Natural killer cell treated with Interleukin-12 subunit alpha and Interleukin-12 subunit beta and Interleukin-15 and Interleukin-18, amount 100 ng/mL, for 72 hours (primary cell): ENCODE results near the gene MARCHF5. TPM values are rescaled to one million over a fixed set of nuclear protein-coding genes. Genes with fewer than 3 reads are reported as not detected.
A peak's percentile ranks its signal among the peaks of the same experiment; 100 is the strongest.

Experiments used
- ATAC-seq, 2 donors: fragments of 150-1000 bp; cut with Tn5 transposase in 1 of 2; sonication (Bioruptor Pico), chemical (Tn5 transposase) in 1 of 2; 2 replicates each; pipeline ENCODE4 v1.10.0; 2021
- DNase-seq: peaks from one replicate; pipeline ENCODE4 v3.0.0; 2022; ENCODE audit warnings: low spot score
- H3K27ac Mint-ChIP-seq, 2 donors: 1 replicate in 1 of 2; 2 replicates in 1 of 2; pipeline ENCODE4 v1.8.0; 2022; ENCODE audit warnings: mixed read lengths in 2 of 2, mild to moderate bottlenecking in 1 of 2, moderate library complexity in 1 of 2
- H3K27me3 Mint-ChIP-seq, 2 donors: 1 replicate in 1 of 2; 2 replicates in 1 of 2; pipeline ENCODE4 v1.8.0; 2022; ENCODE audit warnings: mixed read lengths in 2 of 2
- H3K36me3 Mint-ChIP-seq: one replicate; pipeline ENCODE4 v1.8.0; 2022; ENCODE audit warnings: mixed read lengths
- H3K4me1 Mint-ChIP-seq, 2 donors: 1 replicate in 1 of 2; 2 replicates in 1 of 2; pipeline ENCODE4 v1.8.0; 2022; ENCODE audit warnings: low read depth in 2 of 2, mixed read lengths in 2 of 2, mild to moderate bottlenecking in 1 of 2
- H3K4me3 Mint-ChIP-seq: one replicate; pipeline ENCODE4 v1.8.0; 2022; ENCODE audit warnings: mixed read lengths
- H3K9me3 Mint-ChIP-seq: 2 replicates; pipeline ENCODE4 v1.8.0; 2022; ENCODE audit warnings: mixed read lengths
- total RNA-seq, 2 donors: library from RNA; stranded (reverse); gene quantifications; one replicate each; pipeline ENCODE4 v1.2.3, GENCODE V29; 2022

MARCHF5 gene
- total RNA-seq, result 10 to 100 TPM; 26.5 to 32.0 TPM

GRCh38 chr10:92290837-92291615 lies at the start of gene MARCHF5, which contains the start of gene CPEB3:
TSS of gene MARCHF5 (plus strand) at chr10:92291167. CDS start at chr10:92291495, 328 bp downstream.
TSS of gene CPEB3 (minus strand) at chr10:92291078. CDS start at chr10:92240350, 50,728 bp downstream.
- no peaks in the 10 kb centered on the region for H3K36me3 Mint-ChIP-seq
- H3K27me3 Mint-ChIP-seq, result no peaks in the 10 kb centered on the region
- peak within 1 kb of the TSS; percentile 93 for H3K4me3 Mint-ChIP-seq
- peak within 1 kb of the TSS; percentile 76 to 89 for H3K27ac Mint-ChIP-seq
- no peaks in the 10 kb centered on the region for H3K9me3 Mint-ChIP-seq
- peaks cover 13 to 22% of the 10 kb centered on the region in 2 donors for H3K4me1 Mint-ChIP-seq
- peak; percentile 99 for ATAC-seq
- DNase-seq, result peak; percentile 97

DNA sequence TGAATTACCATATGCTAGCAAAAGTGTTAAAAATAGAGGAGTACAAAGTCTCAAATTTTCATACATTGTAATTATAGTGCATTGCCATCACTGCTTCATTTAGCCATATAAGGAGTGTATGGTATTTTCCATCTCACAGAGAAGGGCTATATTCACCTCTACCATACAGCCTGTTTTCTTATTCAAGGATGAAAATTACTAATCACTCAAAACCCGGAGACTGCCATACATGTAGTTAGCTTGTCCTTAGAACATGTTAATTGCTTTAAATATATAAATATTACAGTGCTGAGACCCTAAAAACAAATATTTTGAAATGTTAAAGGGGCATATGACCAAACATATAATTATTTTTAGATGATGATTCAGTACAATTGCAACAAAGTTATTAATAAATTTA lies 49.5 kb upstream of the MARCHF5 start:
- DNase-seq, result no peak
- Mint-ChIP-seq H3K4me3 (peak overlapping the region; percentile 95), H3K27ac (no peak overlapping the region), H3K27me3 (peaks cover 0 to 2% of the 10 kb centered on the region in 2 donors), H3K9me3 (no peaks in the 10 kb centered on the region), H3K4me1 (peaks cover 38 to 54% of the 10 kb centered on the region in 2 donors), H3K36me3 (peaks cover 13% of the 10 kb centered on the region)
- no peak for ATAC-seq

- H3K36me3 Mint-ChIP-seq, result peaks cover 13% of the 10 kb centered on the region
- DNase-seq, result no peak
- H3K27me3 Mint-ChIP-seq, result peaks cover 0 to 2% of the 10 kb centered on the region in 2 donors
- no peak for ATAC-seq
- H3K4me3 Mint-ChIP-seq, result peak overlapping the region; percentile 71
- H3K9me3 Mint-ChIP-seq, result no peaks in the 10 kb centered on the region
- H3K27ac Mint-ChIP-seq, result peak overlapping the region in 1 of 2 donors; percentile 67
- H3K4me1 Mint-ChIP-seq, result peaks cover 34 to 50% of the 10 kb centered on the region in 2 donors
These were observed 48.6 kb upstream of the MARCHF5 start for GRCh38 chr10:92242380-92242779.

DNA sequence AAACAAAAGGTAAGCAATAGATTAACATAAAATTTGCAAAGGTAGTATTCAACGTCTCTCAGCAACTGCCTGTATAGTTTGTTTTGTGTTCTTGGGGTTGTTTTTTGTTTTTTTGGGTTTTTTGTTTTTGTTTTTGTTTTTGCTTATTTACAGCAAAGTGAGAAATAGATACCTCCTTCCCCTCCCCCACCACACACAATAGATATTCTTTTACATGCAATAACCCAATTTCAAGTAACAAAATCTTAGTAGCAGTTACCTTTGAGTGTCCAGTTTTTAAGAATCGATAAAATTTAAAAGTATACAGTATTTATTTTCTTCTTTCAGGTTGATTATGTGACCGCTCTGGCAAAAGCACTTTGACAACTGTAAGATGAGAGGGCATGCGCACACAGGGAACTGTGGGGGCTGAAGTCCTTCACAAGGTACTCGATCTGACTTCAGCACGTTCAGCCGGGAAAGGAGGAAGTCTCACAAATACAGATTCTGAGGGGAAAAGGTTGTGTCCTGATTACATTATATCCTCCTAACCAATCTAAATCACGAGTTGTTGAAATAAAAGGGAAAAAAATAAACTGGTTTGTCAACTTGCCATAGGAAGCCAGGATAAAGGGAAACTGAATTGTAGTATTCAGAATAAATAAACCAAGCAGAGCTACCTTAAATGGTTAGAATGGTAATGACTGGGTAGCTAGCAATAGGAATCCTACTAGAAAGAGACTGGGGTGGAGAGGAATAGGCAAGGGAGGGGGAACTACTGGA lies 47.9 kb upstream of the MARCHF5 start:
- H3K36me3 Mint-ChIP-seq, result peaks cover 10% of the 10 kb centered on the region
- peaks cover 31 to 43% of the 10 kb centered on the region in 2 donors for H3K4me1 Mint-ChIP-seq
- H3K9me3 Mint-ChIP-seq, result no peaks in the 10 kb centered on the region
- DNase-seq (peak; percentile 62), ATAC-seq (no peak)
- H3K27ac Mint-ChIP-seq, result peak overlapping the region; percentile 22 to 78
- H3K27me3 Mint-ChIP-seq, result peaks cover 0 to 2% of the 10 kb centered on the region in 2 donors
- H3K4me3 Mint-ChIP-seq, result peak overlapping the region; percentile 71

- Mint-ChIP-seq H3K27ac (no peak overlapping the region), H3K4me3 (no peak overlapping the region), H3K36me3 (no peaks in the 10 kb centered on the region), H3K27me3 (no peaks in the 10 kb centered on the region), H3K9me3 (no peaks in the 10 kb centered on the region), H3K4me1 (peaks cover 17 to 31% of the 10 kb centered on the region in 2 donors)
- no peak for ATAC-seq
- DNase-seq, result no peak
These were observed 46.2 kb upstream of the MARCHF5 start for GRCh38 chr10:92244796-92245195.

DNA sequence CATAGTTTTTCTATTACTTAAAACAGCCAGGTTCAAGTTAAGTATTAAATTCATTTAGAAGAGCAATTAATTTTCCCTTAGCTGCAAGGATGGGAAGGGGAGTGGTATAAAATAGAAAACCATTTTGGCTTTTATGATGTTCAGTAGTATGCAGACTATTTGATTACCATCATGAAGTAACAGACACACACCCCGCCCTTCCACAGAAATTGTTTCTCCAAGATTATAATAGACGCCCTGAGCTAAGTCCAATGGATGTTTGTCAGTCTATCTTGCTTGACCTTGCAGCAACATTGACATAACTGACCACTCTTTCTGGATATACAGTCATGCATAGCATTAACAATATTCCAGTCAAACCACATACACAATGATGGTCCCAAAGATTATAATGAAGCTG lies 42.4 kb upstream of the MARCHF5 start:
- H3K4me1 Mint-ChIP-seq, result peaks cover under 1% of the 10 kb centered on the region in 2 donors
- H3K9me3 Mint-ChIP-seq, result no peaks in the 10 kb centered on the region
- DNase-seq (no peak), ATAC-seq (no peak)
- H3K27ac Mint-ChIP-seq, result no peak overlapping the region
- no peak overlapping the region for H3K4me3 Mint-ChIP-seq
- H3K36me3 Mint-ChIP-seq, result no peaks in the 10 kb centered on the region
- no peaks in the 10 kb centered on the region for H3K27me3 Mint-ChIP-seq

- Mint-ChIP-seq H3K9me3 (no peaks in the 10 kb centered on the region), H3K36me3 (no peaks in the 10 kb centered on the region), H3K27ac (no peak overlapping the region), H3K4me1 (peaks cover 6 to 12% of the 10 kb centered on the region in 2 donors), H3K4me3 (no peak overlapping the region), H3K27me3 (no peaks in the 10 kb centered on the region)
- DNase-seq (no peak), ATAC-seq (no peak)
These were observed 27.6 kb upstream of the MARCHF5 start for GRCh38 chr10:92263396-92263795.

- no peaks in the 10 kb centered on the region for H3K27me3 Mint-ChIP-seq
- H3K36me3 Mint-ChIP-seq, result no peaks in the 10 kb centered on the region
- H3K27ac Mint-ChIP-seq, result no peak overlapping the region
- H3K4me3 Mint-ChIP-seq, result no peak overlapping the region
- no peak for DNase-seq
- no peaks in the 10 kb centered on the region for H3K9me3 Mint-ChIP-seq
- ATAC-seq, result no peak
- H3K4me1 Mint-ChIP-seq, result peaks cover 6 to 12% of the 10 kb centered on the region in 2 donors
These were observed 26.7 kb upstream of the MARCHF5 start for GRCh38 chr10:92264249-92264648.

- Mint-ChIP-seq H3K36me3 (no peaks in the 10 kb centered on the region), H3K27ac (no peak overlapping the region), H3K27me3 (no peaks in the 10 kb centered on the region), H3K4me3 (no peak overlapping the region), H3K4me1 (peaks cover 10 to 12% of the 10 kb centered on the region in 2 donors), H3K9me3 (no peaks in the 10 kb centered on the region)
- ATAC-seq (no peak), DNase-seq (no peak)
These were observed 25.2 kb upstream of the MARCHF5 start for GRCh38 chr10:92265687-92266258.

DNA sequence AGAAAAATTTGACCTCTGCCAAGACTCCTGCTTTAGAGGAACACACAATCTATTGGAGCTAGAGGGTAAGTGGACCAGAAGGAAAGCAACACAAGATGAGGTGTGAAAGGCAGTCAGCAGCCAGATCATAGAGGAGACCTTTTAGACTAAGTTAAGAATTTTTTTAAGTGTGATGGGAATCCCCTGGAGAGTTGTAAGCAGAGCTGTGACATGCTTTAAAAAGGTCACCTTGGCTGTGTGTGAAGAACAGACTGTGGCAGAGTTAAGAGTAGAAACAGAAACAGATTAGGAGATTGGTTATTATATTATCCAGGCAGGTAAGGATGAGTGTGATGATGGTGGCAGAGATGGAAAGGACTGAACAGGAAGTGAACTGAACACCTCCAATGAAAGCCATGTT lies 23.6 kb upstream of the MARCHF5 start:
- Mint-ChIP-seq H3K4me1 (peaks cover 10 to 12% of the 10 kb centered on the region in 2 donors), H3K36me3 (no peaks in the 10 kb centered on the region), H3K9me3 (no peaks in the 10 kb centered on the region), H3K4me3 (no peak overlapping the region), H3K27ac (peak overlapping the region in 1 of 2 donors; percentile 19), H3K27me3 (no peaks in the 10 kb centered on the region)
- no peak for DNase-seq
- ATAC-seq, result no peak

DNA sequence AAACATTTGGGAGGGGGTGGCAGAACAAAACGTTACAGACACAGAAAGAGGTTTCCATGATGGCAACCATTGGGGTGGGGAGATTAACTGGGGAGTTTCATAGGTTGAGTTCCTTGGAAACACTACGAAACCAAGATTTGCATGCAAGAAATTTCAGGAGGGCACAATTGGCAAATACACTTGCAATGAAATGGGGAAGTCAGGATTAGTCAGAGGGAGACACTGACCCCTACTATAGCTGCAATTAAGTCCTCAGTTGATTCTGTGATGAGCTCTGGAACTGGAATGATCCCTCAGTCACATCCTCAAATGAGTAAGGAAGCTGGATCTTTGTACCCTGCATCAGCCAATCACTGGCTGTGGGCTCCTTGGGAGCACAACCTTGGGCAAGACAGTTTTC lies 22.2 kb upstream of the MARCHF5 start:
- H3K4me1 Mint-ChIP-seq, result peaks cover 10 to 12% of the 10 kb centered on the region in 2 donors
- no peak overlapping the region for H3K4me3 Mint-ChIP-seq
- no peaks in the 10 kb centered on the region for H3K27me3 Mint-ChIP-seq
- H3K9me3 Mint-ChIP-seq, result no peaks in the 10 kb centered on the region
- no peak overlapping the region for H3K27ac Mint-ChIP-seq
- no peaks in the 10 kb centered on the region for H3K36me3 Mint-ChIP-seq
- no peak for DNase-seq
- ATAC-seq, result no peak

GRCh38 chr10:92274071-92274470 lies 16.9 kb upstream of the MARCHF5 start:
- Mint-ChIP-seq H3K4me3 (no peak overlapping the region), H3K4me1 (peaks cover 0 to 6% of the 10 kb centered on the region in 2 donors), H3K9me3 (no peaks in the 10 kb centered on the region), H3K27ac (no peak overlapping the region), H3K27me3 (no peaks in the 10 kb centered on the region), H3K36me3 (no peaks in the 10 kb centered on the region)
- DNase-seq (no peak), ATAC-seq (no peak)

DNA sequence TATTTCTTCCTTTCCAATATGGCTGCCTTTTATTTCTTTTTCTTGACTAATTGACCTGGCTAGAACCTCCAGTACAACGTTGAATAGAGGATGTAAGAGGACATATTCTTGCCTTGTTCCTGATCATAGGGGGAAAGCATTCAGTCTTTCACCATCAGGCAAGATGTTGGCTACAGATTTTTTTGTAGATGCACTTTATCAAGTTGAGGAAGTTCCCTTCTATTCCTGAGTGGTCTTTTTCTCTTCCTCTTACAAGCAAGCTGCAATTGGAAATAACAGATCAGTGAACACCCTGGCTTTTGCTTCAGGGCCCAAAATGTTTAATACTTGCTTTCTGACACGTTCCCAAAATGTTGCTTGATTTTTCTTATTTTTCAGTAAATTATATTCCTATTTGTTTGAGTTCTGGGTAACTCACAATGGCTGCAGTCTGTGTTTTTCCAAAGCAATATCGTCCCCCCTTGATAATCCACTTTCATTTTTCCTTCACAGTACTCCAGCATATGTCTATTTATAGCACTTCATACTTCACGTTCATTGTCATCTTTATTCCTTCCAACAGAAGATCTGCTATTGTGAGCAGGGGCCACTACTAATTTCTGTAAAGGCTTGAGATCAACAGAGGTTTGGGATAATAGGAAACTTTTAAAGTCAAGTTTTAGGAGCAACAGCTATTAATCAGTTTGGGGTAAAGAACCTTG lies 11.8 kb upstream of the MARCHF5 start:
- ATAC-seq (no peak), DNase-seq (no peak)
- Mint-ChIP-seq H3K4me1 (peaks cover 2 to 12% of the 10 kb centered on the region in 2 donors), H3K27ac (no peak overlapping the region), H3K9me3 (no peaks in the 10 kb centered on the region), H3K4me3 (no peak overlapping the region), H3K27me3 (no peaks in the 10 kb centered on the region), H3K36me3 (no peaks in the 10 kb centered on the region)
